Cerebellar nuclear complex (tissue), 1 donor: ENCODE measurements around the gene OTOP2.

Experiments
- DNase-seq, 2 experiments: peaks; one replicate each; lab custom pipeline; 2025; lab: John Stamatoyannopoulos, UW

OTOP2 gene

DNA sequence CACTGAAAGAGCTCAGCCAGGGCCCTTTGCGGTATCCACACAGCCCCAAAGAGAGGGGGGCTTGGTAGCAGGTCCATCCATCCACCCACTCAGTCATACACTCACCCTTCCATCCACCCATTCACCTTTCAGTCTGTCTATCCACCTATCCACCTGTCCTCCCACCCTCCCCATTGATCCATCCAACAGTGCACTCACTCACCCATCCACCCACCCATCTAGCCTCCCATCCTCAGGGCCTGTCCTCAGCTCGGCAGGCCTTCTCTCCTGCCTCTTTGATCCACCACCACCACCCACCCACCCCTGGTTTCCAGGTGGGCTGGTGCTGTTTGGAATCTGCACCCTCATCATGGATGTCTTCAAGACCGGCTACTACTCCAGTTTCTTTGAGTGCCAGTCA, 1.2 kb downstream of the OTOP2 start:
- DNase-seq = no peak

DNA sequence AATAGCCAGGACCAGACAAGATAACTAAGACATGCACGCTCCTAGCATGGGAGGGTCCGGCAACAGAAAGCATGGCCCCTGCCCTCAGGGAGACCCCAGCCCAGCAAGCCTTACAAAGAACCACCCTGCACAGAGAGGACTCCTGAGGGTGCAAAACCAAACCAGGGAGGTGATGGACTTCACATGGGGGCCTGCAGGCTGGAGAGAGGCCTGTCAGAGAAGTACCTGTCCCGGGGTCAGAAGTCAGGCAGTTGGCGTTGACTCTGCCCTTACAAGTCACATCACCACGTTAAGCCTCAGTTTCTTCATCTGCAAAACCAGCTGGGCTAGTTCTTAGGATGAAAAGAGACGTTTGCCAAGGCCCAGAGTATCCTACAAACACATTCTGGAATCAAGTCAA, 4.7 kb downstream of the OTOP2 start:
- no peak for DNase-seq

DNA sequence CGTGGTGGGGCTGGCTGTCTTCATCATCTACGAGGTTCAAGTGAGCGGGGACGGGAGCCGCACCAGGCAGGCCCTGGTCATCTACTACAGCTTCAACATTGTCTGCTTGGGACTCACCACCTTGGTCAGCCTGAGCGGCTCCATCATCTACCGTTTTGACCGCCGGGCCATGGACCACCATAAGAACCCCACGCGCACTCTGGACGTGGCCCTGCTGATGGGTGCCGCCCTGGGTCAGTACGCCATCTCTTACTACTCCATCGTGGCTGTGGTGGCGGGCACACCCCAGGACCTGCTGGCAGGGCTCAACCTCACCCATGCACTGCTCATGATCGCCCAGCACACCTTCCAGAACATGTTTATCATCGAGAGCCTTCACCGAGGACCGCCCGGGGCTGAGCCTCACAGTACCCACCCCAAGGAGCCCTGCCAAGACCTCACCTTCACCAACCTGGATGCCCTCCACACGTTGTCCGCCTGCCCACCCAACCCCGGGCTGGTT, 6.5 kb downstream of the OTOP2 start:
- DNase-seq = no peak

DNA sequence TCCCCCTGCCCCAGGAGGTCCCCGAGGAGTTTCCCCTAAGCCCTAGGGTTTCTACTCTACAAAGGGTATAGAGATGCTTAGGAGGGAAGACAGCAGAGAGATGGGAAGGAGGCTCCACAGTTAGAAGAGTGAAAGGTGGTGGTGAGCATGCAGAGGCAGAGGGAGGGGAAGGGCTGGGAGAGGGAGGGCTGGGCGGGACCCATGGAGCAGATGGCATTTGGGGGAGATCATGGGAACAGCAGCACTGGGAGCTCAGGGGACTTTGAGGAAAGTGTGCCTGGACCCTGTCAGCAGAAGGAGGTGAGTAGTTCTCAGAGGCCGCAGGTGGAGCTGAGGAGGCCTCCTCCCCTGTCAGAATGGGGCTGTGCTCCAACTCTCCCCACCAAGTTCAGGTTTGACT, 11.0 kb downstream of the OTOP2 start:
- DNase-seq = no peak

DNA sequence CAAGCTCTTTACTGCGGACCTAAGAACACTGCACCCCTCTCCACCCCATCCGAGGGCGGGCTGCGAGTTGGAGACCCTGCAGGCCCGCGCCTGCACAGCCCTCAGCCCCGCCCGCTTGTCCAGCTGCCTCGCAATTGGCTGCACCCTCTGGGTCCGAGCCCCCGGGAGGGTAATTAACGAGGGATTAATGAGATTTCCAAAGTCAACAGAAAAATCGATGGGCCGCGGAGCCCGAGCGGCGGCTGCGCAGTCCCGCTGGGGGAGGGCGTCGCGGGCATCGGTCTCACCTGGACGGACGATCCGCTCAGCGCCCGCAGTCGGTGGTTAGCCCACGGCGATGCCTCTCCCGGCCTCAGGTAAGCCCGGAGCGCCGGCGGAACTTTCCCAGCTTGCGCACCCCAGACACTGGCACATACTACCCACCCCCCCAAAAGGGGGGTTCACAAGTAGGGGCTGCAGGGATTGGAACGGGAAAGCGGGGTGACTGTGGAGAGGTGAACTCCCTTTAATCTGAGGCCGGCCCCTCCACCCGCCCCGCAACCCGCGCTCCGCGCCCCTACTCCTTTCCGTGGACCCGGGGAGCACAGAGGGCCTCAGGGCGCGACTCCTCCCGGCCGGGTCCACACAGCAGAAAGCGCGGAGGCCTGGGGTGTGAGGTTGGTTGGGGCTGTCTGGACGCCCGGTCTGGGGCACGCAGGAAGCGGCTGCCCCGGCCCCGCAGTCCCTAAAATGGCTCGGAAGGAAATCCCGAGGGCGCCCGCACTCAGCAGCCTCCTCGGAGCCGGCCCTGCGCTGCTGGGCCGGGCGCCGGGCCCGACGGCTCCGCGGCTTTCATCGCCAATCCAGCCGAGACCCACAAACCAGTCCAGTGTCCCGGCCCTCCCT, 11.8 kb downstream of the OTOP2 start, which contains the start of gene OTOP3:
OTOP3 (plus strand) TSS at position 314 of the 885 bp plus-strand sequence; CDS start at position 338, 24 bp downstream.
- no peak for DNase-seq

DNA sequence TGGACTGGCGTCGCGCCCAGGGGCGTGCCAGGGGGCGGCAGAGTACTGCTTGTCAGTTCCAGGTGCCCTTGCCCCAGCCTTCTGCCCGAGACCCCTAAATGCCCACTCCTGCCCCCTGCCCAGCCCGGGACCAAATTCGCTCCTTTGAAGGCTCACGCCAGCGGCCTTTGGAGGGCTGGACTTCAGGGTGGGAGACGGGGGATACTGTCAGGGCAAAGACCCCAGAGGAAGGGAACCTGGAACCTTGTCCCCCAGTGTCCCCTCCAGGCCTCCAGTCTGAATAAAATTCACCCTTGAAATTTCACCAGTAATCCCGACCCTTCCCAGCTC, 12.4 kb downstream of the OTOP2 start:
- DNase-seq = no peak

DNA sequence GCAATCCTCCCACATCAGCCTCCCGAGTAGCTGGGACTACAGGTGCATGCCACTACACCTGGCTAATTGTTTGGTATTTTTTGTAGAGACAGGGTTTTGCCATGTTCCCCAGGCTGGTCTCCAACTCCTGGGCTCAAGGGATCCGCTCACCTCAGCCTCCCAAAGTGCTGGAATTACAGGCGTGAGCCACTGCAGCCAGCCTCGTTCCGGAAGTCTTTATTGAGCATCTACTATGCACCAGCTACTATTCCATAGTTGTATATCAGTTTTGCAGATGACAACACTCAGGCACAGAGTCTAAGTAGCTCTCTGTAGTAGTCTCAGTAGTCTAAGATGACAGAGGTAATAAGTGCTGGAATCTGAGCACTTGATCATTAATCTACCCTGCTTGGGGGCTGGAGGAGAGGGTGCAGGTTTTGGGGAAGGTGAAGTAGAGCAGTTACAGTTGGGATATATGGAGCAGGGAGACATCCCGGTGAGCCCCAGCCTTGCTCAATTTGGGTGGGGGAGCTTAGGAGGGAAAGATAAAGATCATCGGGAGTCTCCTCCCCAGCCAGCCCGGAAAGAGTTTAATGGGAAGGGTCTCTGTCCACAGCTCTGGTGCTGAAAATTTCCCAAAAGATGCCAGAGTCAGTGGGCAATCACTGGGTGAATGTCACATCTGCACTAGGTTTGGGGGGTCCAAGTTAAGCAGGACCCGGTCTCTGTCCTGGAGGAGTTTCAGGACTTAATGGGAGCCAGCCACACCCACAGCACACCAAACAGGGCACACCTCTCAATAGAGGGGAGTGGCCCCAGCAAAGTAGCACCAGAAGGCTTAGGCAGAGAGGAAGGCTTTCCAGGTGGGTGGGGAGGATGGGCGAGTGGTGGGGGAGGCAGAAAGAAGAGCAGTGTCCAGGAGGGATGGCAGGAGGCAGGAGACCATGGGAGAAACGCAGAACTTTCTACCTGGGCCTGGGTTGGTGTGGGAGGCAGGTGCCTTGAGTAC, 13.3 kb downstream of the OTOP2 start:
- no peak for DNase-seq

DNA sequence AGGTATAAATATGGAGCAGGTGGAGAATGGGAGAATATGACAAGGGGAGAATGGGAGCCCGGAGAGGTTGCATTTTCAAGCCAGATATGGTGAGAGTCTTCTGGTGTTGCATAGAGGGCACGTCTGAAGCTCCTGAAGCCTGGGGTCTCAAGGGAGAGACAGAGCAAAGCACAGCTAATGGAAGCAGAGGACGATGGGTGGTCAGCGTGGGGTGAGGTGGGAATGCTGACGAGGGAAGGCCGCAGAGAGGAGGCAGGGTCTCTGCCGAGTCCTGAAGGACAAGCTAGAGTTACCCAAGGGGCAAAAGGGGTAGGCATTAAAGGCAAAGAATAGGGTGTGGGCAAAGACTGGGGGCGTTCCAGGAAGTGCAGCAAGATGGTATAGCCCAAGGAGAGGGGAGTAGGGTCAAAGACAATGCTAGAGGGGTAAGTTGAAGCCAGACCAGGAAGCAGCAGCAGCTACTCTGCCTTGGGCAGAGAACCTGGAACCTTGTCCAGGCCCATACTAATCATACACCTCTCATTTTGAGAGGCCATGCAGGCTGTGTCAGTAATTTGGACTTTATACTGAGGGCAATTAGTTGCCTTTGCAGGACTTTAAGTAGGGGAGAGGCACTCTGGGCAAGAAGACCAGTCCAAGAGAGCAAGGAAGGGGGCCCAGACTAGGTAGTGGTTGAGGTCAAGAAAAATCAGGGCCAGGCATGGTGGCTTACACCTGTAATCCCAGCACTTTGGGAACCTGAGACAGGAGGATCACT, 14.3 kb downstream of the OTOP2 start:
- DNase-seq = no peak

DNA sequence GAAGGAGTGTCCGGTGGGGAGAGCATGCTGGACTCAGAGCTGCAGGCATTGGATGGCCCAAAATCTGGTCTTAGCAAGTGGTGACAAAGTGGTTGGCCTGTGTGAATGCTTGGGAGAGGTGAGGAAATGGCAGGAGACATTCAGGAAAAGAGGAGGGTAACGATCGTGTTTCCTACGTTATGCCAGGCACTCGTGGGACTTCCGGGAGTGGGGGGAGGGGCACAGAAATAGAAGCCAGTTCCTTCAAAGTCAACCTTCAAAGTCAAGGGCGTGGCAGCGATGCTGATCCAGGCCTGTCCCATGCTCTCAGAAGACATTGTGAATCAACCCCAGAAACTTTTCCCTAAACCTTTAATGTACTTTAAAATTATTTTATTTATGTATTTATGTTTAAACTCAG, 15.5 kb downstream of the OTOP2 start:
- no peak for DNase-seq

DNA sequence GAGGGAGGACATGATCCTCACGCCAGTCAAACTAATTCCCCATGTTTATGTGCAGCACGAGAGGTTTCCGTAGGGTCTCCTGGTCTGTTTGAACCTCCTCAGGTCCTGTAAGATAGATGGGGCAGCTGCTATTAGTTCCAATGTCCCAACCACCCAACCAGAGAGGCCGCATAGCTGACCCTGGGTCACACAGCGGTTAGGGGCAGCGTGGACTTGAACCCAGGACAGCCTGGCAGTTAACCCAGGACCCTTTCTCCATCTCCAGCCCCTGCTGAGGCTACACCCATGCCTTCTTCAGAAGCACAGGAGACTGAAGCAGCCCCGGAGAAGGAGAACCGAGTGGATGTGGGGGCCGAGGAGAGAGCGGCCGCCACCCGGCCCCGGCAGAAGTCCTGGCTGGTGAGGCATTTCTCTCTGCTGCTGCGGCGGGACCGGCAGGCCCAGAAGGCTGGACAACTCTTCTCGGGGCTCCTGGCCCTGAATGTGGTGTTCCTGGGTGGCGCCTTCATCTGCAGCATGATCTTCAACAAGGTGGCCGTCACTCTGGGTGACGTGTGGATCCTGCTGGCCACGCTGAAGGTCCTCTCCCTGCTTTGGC, 17.2 kb downstream of the OTOP2 start:
- no peak for DNase-seq

DNA sequence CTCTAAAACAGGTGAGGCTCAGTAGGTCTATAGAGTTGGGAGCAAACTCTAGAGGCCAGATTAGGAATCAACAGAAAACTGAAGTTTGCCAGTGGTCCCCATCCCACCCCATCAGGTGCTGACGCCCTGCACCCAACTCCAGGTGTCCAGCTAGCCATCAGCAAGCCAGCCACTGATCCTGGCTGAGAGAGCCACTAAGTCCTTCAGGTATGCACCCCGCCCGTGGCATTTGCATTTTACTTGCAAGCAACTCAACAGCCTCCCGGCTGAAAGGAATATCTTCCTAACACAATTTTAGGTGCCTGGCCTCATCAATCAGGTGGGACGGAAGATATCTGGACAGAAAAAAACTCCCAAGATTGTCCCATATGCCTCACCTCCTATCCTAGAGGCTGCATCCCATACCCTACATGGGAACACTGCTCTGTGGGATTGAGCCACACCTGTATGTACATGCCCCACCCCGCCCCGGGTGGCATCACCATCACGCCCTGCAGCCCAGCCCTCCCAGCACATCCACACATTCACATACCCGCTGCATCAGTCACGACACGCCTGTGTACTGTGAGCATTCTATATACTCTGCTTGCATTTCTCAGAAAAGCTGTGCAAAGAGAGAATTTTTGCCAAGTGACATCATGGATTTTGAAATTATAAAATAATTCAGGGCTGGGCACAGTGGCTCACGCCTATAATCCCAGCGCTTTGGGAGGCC, 19.9 kb downstream of the OTOP2 start:
- no peak for DNase-seq

DNA sequence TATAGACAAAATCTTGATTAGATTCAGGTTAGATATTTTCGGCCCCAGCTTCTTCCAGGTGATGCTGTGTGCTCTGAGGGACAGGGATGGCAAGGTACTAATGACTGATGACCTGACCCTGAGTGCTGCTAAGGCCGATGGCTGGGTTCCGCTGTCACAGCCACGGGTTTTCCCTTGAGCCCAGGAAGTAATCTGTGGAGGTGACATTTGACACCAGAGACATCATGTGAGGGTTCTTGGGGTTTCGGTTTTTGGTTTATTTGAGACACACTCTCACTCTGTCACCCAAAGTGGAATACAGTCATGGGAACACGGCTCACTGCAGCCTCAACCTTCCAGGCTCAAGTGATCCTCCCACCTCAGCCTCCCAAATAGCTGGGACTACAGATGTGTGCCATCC, 21.5 kb downstream of the OTOP2 start:
- no peak for DNase-seq

DNA sequence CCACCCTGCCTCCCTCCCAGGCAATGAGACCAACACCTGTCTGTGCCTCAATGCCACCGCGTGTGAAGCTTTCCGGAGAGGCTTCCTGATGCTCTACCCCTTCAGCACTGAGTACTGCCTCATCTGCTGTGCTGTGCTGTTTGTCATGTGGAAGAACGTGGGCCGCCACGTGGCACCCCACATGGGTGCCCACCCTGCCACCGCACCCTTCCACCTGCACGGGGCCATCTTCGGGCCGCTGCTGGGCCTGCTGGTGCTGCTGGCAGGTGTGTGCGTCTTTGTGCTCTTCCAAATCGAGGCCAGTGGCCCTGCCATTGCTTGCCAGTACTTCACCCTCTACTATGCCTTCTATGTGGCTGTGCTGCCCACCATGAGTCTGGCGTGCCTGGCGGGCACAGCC, 22.6 kb downstream of the OTOP2 start:
- no peak for DNase-seq

DNA sequence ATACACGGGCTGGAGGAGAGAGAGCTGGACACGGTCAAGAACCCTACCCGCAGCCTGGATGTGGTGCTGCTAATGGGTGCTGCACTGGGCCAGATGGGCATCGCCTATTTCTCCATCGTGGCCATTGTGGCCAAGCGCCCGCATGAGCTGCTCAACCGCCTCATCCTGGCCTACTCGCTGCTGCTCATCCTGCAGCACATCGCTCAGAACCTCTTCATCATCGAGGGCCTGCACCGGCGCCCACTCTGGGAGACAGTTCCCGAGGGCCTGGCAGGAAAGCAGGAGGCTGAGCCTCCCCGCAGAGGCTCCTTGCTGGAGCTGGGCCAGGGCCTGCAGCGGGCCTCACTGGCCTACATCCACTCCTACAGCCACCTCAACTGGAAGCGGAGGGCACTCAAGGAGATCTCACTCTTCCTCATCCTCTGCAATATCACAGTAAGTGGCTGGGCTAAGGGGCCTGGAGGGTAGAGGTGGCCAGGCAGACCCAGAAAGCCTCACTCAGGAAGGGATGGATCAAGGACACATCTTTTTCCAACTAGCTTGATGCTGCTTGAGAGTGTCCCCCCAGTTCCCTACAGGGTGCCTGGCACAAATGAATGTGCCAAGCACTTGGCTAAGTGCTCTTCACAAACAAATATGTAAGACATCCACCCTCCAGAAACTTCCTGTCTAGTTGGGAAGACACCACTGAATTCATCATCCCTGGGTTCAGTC, 23.1 kb downstream of the OTOP2 start:
- no peak for DNase-seq

DNA sequence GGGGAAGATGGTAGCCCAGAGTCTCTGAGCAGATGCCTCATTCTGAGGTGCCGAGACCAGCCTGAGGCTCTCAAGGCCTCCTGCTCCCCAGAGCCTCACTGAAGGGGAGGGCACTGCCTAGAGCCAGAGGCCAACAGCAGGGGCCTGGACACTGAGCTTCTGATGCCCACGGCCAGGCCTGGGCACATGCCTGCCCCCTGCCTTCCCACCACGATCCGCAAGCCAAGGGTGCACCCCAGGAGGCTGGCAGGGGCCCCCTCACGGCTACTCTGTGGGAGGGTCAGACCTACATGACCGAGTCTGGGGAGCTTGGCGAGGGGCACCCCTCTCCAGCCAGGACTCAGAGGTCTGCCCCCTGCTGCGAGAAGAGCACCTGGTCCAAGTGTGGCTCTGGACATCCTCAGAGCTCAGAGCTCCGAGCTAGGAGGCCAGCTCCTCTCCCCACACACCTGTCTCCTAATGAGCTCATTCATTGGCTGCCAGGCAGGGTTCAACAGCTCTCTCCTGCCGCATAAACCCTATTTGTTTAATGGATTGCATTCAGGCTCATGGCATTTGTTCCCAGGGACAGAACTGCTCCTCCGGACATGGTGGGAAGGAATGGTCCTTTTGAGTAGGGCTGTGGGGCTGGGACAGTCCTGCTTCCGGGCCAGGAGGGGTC, 25.5 kb downstream of the OTOP2 start:
- DNase-seq = no peak

DNA sequence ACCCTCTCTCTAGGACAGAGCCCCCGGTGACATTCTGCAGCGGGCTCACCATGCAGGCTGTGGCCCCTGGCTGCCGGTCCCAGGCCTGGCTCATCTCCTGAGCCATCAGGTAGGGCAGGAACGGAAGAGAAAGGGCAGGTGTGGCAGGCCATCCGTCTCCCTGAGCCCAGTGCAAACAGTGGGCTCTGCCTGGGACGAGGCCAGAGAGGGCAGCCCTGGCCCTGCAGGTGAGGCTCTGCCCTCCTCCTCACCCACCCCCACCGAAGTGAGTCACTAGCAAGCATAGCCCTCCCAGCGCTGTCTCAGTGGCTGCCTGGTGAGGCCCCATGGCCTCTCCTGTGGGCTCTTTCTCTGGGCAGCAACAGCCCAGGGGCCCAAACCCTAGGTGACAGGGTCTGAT, 26.1 kb downstream of the OTOP2 start:
- DNase-seq = no peak

DNA sequence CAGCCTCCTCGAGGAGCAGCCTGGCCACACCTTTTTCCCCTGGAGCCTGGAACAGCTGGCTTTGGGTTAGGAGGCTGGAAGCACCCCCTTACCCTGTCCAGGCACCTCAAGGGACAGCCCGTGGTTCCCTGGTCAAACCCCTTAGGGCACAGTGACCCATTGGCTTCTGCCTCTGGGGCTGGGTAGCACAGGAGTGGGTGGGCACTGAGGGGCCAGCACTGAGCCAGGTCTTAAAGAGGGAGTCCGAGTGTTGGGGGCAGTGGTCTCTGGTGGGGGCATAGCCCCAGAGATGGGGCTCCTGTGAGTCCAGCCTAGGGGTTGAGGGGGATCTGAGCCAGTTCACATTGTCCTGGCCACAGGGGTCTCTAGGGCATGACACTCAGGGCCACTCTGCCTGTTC, 27.0 kb downstream of the OTOP2 start:
- no peak for DNase-seq

DNA sequence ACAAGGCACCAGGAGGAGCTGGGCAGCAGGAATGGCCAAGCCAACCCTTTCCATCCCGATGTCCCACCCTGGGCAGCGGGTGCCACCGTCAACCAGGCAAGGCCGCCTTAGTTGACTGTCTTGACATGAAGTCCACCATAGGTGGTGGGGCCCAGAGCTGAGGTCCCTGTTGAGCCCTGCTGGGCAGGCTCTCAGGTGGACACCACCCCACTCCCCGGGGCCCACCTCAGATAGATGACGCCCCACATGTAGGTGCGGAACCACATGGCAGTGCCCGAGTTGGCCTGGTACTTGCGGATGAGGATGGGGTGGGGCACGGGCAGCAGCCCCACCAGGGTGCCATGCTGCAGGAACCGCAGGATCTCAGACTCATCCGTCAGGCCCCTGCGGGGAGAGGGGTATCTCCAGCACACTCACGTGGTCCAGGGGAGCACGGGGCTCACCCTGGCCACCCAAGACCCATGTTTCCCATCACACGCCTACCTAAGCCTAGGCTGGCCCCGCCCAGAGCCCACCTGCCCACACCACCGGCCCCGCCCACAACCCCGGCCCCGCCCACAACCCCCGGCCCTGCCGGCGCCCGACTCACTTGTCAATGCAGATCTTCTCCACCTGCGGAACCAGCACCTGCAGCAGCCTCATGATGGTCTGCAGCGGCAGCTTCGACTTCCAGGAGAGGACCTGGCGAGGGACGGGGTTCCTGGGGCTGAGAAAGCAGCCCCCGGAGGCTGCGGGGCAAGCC, 27.8 kb downstream of the OTOP2 start:
- no peak for DNase-seq
